Measurements from ENCODE around the gene RAE1. TPM values are rescaled to one million over a fixed set of nuclear protein-coding genes. Genes with fewer than 3 reads are reported as not detected.

RAE1 gene
- total RNA-seq, 1 experiment from 2014 or later, result 64.1 TPM

DNA sequence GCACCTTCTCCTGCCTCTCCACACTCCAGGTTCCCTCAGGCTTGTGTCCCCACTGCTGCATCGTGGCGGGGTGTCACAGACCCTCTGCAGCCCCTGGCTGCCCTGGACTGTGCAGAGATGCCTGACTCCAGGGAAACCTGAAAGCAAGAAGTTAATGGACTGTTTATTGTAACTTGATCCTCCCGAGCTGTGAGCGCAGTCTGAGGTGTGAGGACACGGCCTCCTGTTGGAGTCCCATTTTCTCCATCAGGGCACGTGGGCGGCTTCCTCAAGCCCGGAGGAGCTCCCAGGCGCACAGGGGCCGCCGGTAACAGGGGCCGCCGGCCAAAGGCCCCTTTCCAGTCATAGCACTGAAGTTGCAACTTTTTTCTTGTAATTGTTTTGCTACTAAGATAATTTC, 57.1 kb downstream of the RAE1 start:
- TF ChIP-seq, protein P1, sequence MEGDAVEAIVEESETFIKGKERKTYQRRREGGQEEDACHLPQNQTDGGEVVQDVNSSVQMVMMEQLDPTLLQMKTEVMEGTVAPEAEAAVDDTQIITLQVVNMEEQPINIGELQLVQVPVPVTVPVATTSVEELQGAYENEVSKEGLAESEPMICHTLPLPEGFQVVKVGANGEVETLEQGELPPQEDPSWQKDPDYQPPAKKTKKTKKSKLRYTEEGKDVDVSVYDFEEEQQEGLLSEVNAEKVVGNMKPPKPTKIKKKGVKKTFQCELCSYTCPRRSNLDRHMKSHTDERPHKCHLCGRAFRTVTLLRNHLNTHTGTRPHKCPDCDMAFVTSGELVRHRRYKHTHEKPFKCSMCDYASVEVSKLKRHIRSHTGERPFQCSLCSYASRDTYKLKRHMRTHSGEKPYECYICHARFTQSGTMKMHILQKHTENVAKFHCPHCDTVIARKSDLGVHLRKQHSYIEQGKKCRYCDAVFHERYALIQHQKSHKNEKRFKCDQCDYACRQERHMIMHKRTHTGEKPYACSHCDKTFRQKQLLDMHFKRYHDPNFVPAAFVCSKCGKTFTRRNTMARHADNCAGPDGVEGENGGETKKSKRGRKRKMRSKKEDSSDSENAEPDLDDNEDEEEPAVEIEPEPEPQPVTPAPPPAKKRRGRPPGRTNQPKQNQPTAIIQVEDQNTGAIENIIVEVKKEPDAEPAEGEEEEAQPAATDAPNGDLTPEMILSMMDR (IDR thresholded peaks at IDR 0.05; ENCODE audit: unreplicated experiment), result no peak
- Mint-ChIP-seq H3K9me3 (ENCODE audit: low read depth, unreplicated experiment) (no peaks in the 10 kb centered on the region), H3K27ac (ENCODE audit: unreplicated experiment) (no peak overlapping the region), H3K4me1 (ENCODE audit: low read depth, unreplicated experiment) (no peaks in the 10 kb centered on the region), H3K4me3 (ENCODE audit: low read depth, unreplicated experiment) (no peak overlapping the region), H3K27me3 (ENCODE audit: unreplicated experiment) (no peaks in the 10 kb centered on the region), H3K36me3 (ENCODE audit: insufficient read depth, unreplicated experiment) (peaks cover 20% of the 10 kb centered on the region)
- no peak for DNase-seq
- CTCF ChIA-PET, result interaction anchor here (0.6 kb wide), 1 partner anchor 22 kb away, joined by 3 read pairs; no protein-coding TSS in a partner anchor
- intact Hi-C loops (cut with micrococcal nuclease; ENCODE audit: unreplicated experiment), result no loop called here
- no TSS peak for BruUV-seq (replicated peaks)

DNA sequence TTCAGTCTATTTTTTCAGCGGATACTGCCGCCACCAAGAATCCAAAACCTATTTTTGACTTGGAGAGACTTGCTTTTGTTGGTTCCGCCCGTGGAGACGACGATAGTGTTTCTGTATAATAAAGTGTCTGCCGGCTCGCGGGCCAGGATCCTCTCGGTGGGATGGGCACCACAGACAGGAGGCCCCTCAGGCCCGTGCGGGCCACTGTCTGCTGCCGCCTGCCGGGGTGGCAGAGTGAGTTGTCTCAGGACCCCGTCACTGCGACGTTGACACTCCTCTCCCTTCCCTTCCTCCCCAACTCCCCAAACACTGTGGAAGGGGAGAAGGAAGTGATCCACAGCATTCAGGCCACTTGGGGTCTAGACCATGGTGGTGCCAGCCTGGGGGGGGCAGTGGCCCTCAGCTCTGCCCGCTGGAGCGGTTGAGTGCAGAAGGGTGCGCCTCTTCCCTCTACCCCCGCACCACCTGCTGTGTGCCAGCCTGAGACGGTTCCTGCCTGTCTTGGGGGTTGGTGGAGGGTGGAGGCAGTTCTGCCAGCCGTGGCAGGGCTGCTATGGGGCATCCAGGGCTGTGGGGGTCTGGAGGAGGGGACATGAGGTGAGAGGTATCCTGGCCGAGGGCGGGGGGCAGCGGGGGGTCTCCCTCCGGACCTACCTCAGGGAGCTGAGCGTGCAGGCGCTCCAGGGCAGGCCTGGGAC, 57.6 kb downstream of the RAE1 start:
- CTCF ChIA-PET, result interaction anchor here (1.0 kb wide), 1 partner anchor 12 kb away, joined by 3 read pairs; no protein-coding TSS in a partner anchor
- intact Hi-C loops (cut with micrococcal nuclease; ENCODE audit: unreplicated experiment), result no loop called here
- Mint-ChIP-seq H3K36me3 (ENCODE audit: insufficient read depth, unreplicated experiment) (peaks cover 20% of the 10 kb centered on the region), H3K4me1 (ENCODE audit: low read depth, unreplicated experiment) (no peaks in the 10 kb centered on the region), H3K27ac (ENCODE audit: unreplicated experiment) (no peak overlapping the region), H3K9me3 (ENCODE audit: low read depth, unreplicated experiment) (no peaks in the 10 kb centered on the region), H3K27me3 (ENCODE audit: unreplicated experiment) (peaks cover 2% of the 10 kb centered on the region), H3K4me3 (ENCODE audit: low read depth, unreplicated experiment) (no peak overlapping the region)
- BruUV-seq (replicated peaks), result TSS peak; percentile 63
- TF ChIP-seq, protein P1 (IDR thresholded peaks at IDR 0.05; ENCODE audit: unreplicated experiment), result no peak
- DNase-seq, result no peak

DNA sequence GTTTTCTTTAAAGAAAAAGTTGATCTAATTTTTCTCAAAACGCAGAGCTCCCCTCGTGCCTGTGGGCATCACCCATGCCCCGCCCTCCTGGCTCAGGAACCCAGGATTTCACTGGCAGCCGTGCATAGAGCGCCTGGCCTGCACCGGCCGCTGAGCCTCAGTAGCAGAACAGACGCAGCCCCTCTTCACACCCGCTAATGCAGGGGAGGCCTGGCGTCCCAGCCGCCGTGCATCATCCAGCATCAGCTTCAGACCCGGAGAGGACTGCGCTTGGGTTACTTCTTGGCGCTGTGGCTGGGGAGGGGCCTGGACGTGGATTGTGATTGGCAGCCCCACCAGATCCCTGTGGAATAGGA, 58.2 kb downstream of the RAE1 start:
- H3K27me3 Mint-ChIP-seq (ENCODE audit: unreplicated experiment), result peaks cover 8% of the 10 kb centered on the region
- no TSS peak for BruUV-seq (replicated peaks)
- no peaks in the 10 kb centered on the region for H3K9me3 Mint-ChIP-seq (ENCODE audit: low read depth, unreplicated experiment)
- no peak for DNase-seq
- TF ChIP-seq, protein P1 (IDR thresholded peaks at IDR 0.05; ENCODE audit: unreplicated experiment), result no peak
- no peak overlapping the region for H3K4me3 Mint-ChIP-seq (ENCODE audit: low read depth, unreplicated experiment)
- H3K36me3 Mint-ChIP-seq (ENCODE audit: insufficient read depth, unreplicated experiment), result peaks cover 20% of the 10 kb centered on the region
- H3K27ac Mint-ChIP-seq (ENCODE audit: unreplicated experiment), result no peak overlapping the region
- CTCF ChIA-PET, result interaction anchor here (1.0 kb wide), 1 partner anchor 11 kb away, joined by 3 read pairs; no protein-coding TSS in a partner anchor
- intact Hi-C loops (cut with micrococcal nuclease; ENCODE audit: unreplicated experiment), result no loop called here
- no peaks in the 10 kb centered on the region for H3K4me1 Mint-ChIP-seq (ENCODE audit: low read depth, unreplicated experiment)

DNA sequence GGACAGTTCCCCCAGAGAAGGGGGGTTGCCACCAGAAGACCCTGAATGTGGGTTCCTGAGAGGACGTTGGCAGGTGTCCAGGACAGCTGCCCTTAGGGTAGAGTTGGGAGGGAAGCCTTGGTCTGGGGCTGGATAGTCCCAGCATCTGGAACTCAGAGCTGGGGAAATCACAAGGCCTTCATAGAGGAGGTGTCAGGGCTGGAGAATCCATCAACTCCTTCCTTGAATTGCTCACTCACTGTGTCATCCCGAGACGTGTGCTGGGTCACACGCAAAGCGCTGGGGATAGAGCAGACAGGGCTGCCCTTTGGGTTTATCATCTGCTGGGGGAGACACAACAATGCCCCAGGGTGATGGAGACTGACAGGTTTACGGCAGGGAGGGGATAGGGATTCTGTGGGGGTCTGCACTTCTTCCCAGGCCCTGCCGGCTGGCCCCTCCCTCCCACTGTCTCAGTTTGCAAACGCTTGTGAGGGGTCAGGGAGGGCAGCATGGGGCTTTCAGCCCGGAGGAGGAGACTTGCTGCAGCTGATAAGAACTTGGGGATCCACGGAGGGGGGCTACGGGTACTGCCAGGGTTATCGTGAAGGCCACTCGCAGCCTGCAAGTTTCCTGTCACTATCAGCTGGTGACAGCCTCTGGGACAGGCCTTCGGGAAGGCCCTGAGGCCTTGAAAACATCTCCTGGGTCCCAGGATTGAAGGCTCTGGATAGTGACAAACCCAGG, 58.8 kb downstream of the RAE1 start:
- Mint-ChIP-seq H3K27me3 (ENCODE audit: unreplicated experiment) (peaks cover 8% of the 10 kb centered on the region), H3K4me3 (ENCODE audit: low read depth, unreplicated experiment) (no peak overlapping the region), H3K27ac (ENCODE audit: unreplicated experiment) (no peak overlapping the region), H3K4me1 (ENCODE audit: low read depth, unreplicated experiment) (no peaks in the 10 kb centered on the region), H3K9me3 (ENCODE audit: low read depth, unreplicated experiment) (no peaks in the 10 kb centered on the region), H3K36me3 (ENCODE audit: insufficient read depth, unreplicated experiment) (peaks cover 20% of the 10 kb centered on the region)
- CTCF ChIA-PET, result interaction anchor here (1.0 kb wide), 1 partner anchor 11 kb away, joined by 3 read pairs; no protein-coding TSS in a partner anchor
- TF ChIP-seq, protein P1 (IDR thresholded peaks at IDR 0.05; ENCODE audit: unreplicated experiment), result no peak
- DNase-seq, result no peak
- intact Hi-C loops (cut with micrococcal nuclease; ENCODE audit: unreplicated experiment), result no loop called here
- no TSS peak for BruUV-seq (replicated peaks)
